ENCODE data around the gene BAIAP2. TPM values are rescaled to one million over a fixed set of nuclear protein-coding genes. Genes with fewer than 3 reads are reported as not detected.

Gene BAIAP2
- total RNA-seq, 1 donor from 2014 or later = 48.7 TPM

- no peak overlapping the region for H3K4me3 ChIP-seq (ENCODE audit: low read depth, low read length)
- H3K27me3 ChIP-seq (ENCODE audit: control insufficient read depth, insufficient read depth, low read length) = no peaks in the 10 kb centered on the region
- TF ChIP-seq, protein P1, sequence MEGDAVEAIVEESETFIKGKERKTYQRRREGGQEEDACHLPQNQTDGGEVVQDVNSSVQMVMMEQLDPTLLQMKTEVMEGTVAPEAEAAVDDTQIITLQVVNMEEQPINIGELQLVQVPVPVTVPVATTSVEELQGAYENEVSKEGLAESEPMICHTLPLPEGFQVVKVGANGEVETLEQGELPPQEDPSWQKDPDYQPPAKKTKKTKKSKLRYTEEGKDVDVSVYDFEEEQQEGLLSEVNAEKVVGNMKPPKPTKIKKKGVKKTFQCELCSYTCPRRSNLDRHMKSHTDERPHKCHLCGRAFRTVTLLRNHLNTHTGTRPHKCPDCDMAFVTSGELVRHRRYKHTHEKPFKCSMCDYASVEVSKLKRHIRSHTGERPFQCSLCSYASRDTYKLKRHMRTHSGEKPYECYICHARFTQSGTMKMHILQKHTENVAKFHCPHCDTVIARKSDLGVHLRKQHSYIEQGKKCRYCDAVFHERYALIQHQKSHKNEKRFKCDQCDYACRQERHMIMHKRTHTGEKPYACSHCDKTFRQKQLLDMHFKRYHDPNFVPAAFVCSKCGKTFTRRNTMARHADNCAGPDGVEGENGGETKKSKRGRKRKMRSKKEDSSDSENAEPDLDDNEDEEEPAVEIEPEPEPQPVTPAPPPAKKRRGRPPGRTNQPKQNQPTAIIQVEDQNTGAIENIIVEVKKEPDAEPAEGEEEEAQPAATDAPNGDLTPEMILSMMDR (IDR thresholded peaks at IDR 0.05; ENCODE audit: insufficient read depth, low read length, severe bottlenecking) = no peak
- peaks cover 21% of the 10 kb centered on the region for H3K36me3 ChIP-seq (ENCODE audit: control insufficient read depth, insufficient read depth, low read length)
- FAIRE-seq (no peak), DNase-seq (ENCODE audit: low read depth) (no peak)
Measured at GRCh38 chr17:81068411-81069134, 33.6 kb downstream of the BAIAP2 start.

DNA sequence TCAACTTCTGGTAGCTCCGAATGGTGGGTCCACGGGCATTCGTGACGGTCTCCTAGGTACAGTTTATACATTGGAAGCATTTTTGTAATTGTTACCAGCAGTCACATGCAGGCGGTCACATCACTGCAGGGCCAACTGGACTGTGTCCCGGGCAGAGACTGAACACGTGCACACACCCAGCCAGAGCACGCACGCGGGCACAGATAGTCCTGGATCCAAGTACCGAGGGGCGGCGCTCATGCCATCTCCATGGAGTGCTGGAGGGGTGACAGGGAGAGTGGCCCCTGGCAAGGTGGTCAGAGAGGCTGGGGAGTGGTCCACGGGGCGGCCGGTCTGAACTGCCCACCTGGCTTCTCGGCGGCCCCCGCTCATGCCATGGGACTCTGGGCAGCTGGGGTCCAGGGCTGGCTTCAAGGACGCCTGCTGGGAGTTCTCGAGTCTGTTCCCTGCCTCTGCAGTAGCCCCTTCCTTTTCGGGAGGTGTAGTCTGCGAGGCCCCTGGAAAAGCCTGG lies 34.2 kb downstream of the BAIAP2 start:
- Histone ChIP-seq H3K27me3 (ENCODE audit: control insufficient read depth, insufficient read depth, low read length) (no peaks in the 10 kb centered on the region), H3K36me3 (ENCODE audit: control insufficient read depth, insufficient read depth, low read length) (peaks cover 18% of the 10 kb centered on the region), H3K4me3 (ENCODE audit: low read depth, low read length) (no peak overlapping the region)
- DNase-seq (ENCODE audit: low read depth) (no peak), FAIRE-seq (peak; percentile 32)
- TF ChIP-seq, protein P1 (IDR thresholded peaks at IDR 0.05; ENCODE audit: insufficient read depth, low read length, severe bottlenecking) = no peak

- no peak for DNase-seq (ENCODE audit: low read depth)
- Histone ChIP-seq H3K4me3 (ENCODE audit: low read depth, low read length) (no peak overlapping the region), H3K27me3 (ENCODE audit: control insufficient read depth, insufficient read depth, low read length) (no peaks in the 10 kb centered on the region), H3K36me3 (ENCODE audit: control insufficient read depth, insufficient read depth, low read length) (peaks cover 25% of the 10 kb centered on the region)
- TF ChIP-seq, protein P1 (IDR thresholded peaks at IDR 0.05; ENCODE audit: insufficient read depth, low read length, severe bottlenecking) = no peak
- FAIRE-seq = no peak
Measured at GRCh38 chr17:81070541-81071246, 35.7 kb downstream of the BAIAP2 start.

DNA sequence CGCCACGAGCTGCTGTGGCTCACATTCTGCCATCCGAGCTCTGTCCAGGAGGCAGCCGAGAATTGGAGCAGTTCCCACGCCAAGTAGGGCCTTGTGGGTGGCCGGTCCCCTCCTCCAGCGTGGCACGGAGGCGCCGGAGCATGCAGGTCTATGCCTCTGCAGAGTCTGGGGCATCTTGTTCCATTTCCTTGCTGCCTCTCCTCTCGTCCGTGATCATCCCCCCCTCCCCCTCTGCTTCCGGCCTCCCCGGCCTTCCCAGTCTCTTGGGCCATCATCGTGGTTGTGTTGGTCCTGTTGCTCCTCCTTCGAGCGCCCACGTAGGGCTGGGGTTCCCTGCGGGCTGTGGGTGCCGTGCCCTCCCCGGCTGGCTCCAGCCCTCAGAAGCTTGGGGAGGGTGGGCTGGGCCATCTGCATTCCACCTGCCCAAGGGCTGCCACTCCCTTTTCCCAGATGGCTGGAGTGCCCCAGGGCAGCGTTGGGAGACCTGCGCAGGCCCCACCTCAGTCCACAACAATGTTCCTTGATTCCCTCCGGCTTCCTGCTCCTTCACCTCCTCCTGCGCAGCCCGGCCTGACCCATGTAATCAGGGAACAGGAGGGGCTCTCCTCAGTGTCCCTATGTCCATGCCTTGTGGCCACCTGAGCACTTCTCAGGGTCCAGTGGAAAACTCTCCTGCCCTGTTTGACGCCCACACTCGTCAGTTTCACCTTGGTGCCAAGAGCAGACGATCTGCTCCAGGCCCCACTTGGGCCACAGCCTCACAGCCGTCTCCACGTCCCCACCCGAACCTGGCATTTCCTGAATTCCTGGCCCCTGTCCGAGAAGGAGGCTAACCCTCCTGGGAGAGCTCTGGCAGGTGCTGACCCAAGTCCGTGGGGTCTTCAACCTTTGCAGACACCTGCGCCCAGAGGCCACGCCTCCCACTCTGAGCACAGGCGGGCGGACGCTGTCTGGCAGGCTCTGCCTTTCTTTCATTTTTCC lies 37.1 kb downstream of the BAIAP2 start:
- Histone ChIP-seq H3K4me3 (ENCODE audit: low read depth, low read length) (no peak overlapping the region), H3K36me3 (ENCODE audit: control insufficient read depth, insufficient read depth, low read length) (peaks cover 23% of the 10 kb centered on the region), H3K27me3 (ENCODE audit: control insufficient read depth, insufficient read depth, low read length) (no peaks in the 10 kb centered on the region)
- FAIRE-seq (no peak), DNase-seq (ENCODE audit: low read depth) (no peak)
- TF ChIP-seq, protein P1 (IDR thresholded peaks at IDR 0.05; ENCODE audit: insufficient read depth, low read length, severe bottlenecking) = no peak

DNA sequence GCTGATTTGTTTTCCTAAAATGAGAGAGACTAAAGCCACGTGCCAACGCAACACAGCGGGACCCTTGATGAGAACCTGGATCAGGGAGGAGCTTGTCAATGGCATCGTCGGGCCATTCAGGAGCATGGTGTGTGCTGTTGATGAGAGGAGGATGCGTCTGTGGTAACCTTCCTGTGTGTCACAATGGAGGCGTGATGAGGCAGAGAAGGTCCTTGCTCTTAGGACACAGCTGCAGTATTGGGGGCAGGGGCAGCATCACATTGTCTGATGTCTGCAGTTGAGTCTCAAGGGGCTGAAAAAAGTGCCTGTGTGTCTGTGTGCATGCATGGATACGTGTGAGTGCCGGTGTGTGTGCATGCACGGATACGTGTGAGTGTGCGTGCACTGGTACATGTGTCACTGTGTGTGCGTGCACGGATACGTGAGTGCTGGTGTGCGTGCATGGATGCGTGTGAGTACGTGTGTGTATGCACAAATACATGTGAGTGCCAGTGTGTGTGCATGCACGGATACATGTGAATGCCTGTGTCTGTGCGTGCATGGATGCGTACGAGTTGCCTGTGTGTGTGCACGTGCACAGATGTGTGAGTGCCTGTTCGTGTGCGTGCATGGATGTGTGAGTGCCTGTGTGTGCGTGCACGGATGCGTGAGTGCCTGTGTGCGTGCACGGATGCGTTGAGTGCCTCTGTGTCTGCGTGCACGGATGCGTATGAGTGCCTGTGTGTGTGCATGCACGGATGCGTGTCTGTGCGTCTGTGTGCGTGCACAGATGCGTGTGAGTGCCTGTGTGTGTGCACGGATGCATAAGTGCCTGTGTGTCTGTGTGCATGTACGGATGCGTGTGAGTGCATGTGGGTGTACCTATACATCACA lies 39.3 kb downstream of the BAIAP2 start:
- H3K4me3 ChIP-seq (ENCODE audit: low read depth, low read length) = no peak overlapping the region
- TF ChIP-seq, protein P1 (IDR thresholded peaks at IDR 0.05; ENCODE audit: insufficient read depth, low read length, severe bottlenecking) = no peak

More for the DNA sequence above, 39.3 kb downstream of the BAIAP2 start:
- DNase-seq (ENCODE audit: low read depth) = no peak
- peak; percentile 87 for FAIRE-seq
- Histone ChIP-seq H3K36me3 (ENCODE audit: control insufficient read depth, insufficient read depth, low read length) (peaks cover 20% of the 10 kb centered on the region), H3K27me3 (ENCODE audit: control insufficient read depth, insufficient read depth, low read length) (no peaks in the 10 kb centered on the region)

All from bronchial epithelial cell (primary cell).